ENCODE results near the gene TENT4B. TPM values are rescaled to one million over a fixed set of nuclear protein-coding genes. Genes with fewer than 3 reads are reported as not detected.

The TENT4B gene
- total RNA-seq, 1 donor from 2014 or later: 7.1 TPM

DNA sequence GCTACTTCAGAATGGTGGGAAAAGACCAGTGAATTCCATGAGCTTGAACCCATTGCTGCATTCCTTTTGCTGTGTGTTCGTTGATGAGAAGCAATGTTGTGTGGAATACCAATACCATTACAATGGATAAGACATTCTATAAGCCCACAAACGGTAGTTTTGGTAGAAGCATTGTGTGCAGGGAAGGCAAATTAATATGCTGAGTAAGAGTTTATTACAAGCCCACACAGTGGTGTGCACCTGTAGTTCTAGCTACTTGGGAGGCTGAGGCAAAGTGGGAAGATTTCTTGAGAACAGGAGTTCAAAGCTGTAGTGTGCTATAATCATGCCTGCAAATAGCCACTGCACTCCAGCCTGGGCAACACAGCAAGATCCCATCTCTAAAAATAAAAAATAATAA is 19.9 kb upstream of the TENT4B start:
- Mint-ChIP-seq H3K27me3 (ENCODE audit: unreplicated experiment) (no peaks in the 10 kb centered on the region), H3K36me3 (ENCODE audit: low read depth, unreplicated experiment) (no peaks in the 10 kb centered on the region), H3K4me1 (ENCODE audit: unreplicated experiment) (no peaks in the 10 kb centered on the region), H3K4me3 (ENCODE audit: unreplicated experiment) (no peak overlapping the region), H3K9me3 (ENCODE audit: unreplicated experiment) (no peaks in the 10 kb centered on the region), H3K27ac (ENCODE audit: unreplicated experiment) (no peak overlapping the region)
- no peak for DNase-seq (ENCODE audit: low spot score)
- no peak for TF ChIP-seq CTCF (IDR thresholded peaks at IDR 0.05; ENCODE audit: unreplicated experiment)

DNA sequence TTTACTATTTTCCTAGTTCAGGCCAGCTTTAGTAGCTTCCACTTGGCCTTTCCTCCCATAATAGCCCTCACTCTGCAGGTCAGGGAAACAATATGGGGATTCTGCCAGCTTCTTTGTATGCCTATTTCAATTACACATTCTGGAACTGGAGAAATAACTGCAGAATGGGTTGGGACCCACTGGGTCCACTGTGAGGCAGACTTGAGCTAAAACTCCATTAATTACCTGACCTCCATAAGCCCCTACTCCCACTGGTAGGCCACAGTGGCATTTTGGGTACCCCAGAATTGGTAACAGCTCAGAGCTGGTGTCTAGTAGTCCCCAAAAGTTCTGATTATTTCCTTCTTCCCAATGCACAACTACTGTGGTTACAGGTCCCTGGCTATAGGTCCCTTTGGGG is 16.7 kb upstream of the TENT4B start:
- no peak overlapping the region for H3K4me3 Mint-ChIP-seq (ENCODE audit: unreplicated experiment)
- H3K27ac Mint-ChIP-seq (ENCODE audit: unreplicated experiment): no peak overlapping the region
- TF ChIP-seq CTCF (IDR thresholded peaks at IDR 0.05; ENCODE audit: unreplicated experiment): no peak
- H3K27me3 Mint-ChIP-seq (ENCODE audit: unreplicated experiment): no peaks in the 10 kb centered on the region
- no peaks in the 10 kb centered on the region for H3K9me3 Mint-ChIP-seq (ENCODE audit: unreplicated experiment)
- H3K36me3 Mint-ChIP-seq (ENCODE audit: low read depth, unreplicated experiment): no peaks in the 10 kb centered on the region
- H3K4me1 Mint-ChIP-seq (ENCODE audit: unreplicated experiment): no peaks in the 10 kb centered on the region
- no peak for DNase-seq (ENCODE audit: low spot score)

- Mint-ChIP-seq H3K4me1 (ENCODE audit: unreplicated experiment) (no peaks in the 10 kb centered on the region), H3K36me3 (ENCODE audit: low read depth, unreplicated experiment) (no peaks in the 10 kb centered on the region), H3K27ac (ENCODE audit: unreplicated experiment) (no peak overlapping the region), H3K9me3 (ENCODE audit: unreplicated experiment) (no peaks in the 10 kb centered on the region), H3K27me3 (ENCODE audit: unreplicated experiment) (no peaks in the 10 kb centered on the region), H3K4me3 (ENCODE audit: unreplicated experiment) (no peak overlapping the region)
- TF ChIP-seq CTCF (IDR thresholded peaks at IDR 0.05; ENCODE audit: unreplicated experiment): no peak
- DNase-seq (ENCODE audit: low spot score): no peak
Measured at GRCh38 chr16:50137268-50137667, 15.8 kb upstream of the TENT4B start.

- H3K9me3 Mint-ChIP-seq (ENCODE audit: unreplicated experiment): no peaks in the 10 kb centered on the region
- H3K4me1 Mint-ChIP-seq (ENCODE audit: unreplicated experiment): no peaks in the 10 kb centered on the region
- TF ChIP-seq CTCF (IDR thresholded peaks at IDR 0.05; ENCODE audit: unreplicated experiment): no peak
- no peak overlapping the region for H3K27ac Mint-ChIP-seq (ENCODE audit: unreplicated experiment)
- no peak for DNase-seq (ENCODE audit: low spot score)
- no peak overlapping the region for H3K4me3 Mint-ChIP-seq (ENCODE audit: unreplicated experiment)
- no peaks in the 10 kb centered on the region for H3K36me3 Mint-ChIP-seq (ENCODE audit: low read depth, unreplicated experiment)
- H3K27me3 Mint-ChIP-seq (ENCODE audit: unreplicated experiment): no peaks in the 10 kb centered on the region
Measured at GRCh38 chr16:50139580-50139979, 13.5 kb upstream of the TENT4B start.

DNA sequence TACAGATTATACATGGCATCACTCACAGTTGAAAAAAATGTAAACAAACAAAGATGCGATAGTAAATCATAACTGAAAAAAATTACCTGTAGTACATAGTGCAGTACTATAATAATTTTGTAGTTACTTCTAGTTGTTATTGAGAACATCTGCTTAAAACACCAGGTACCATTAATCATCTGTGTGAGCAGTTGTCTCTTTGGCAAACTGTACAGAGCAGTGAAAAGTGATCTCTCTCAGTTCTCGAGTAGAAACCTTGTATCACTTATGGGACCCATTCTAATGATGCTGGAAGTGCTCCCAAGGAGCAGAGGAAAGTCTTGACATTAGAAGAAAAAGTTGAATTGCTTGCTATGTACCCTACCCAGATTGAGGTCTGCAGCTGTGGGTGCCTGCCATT is 8.9 kb upstream of the TENT4B start:
- H3K4me1 Mint-ChIP-seq (ENCODE audit: unreplicated experiment): no peaks in the 10 kb centered on the region
- DNase-seq (ENCODE audit: low spot score): no peak
- TF ChIP-seq CTCF (IDR thresholded peaks at IDR 0.05; ENCODE audit: unreplicated experiment): no peak
- H3K4me3 Mint-ChIP-seq (ENCODE audit: unreplicated experiment): no peak overlapping the region
- H3K27me3 Mint-ChIP-seq (ENCODE audit: unreplicated experiment): no peaks in the 10 kb centered on the region
- H3K36me3 Mint-ChIP-seq (ENCODE audit: low read depth, unreplicated experiment): no peaks in the 10 kb centered on the region
- no peak overlapping the region for H3K27ac Mint-ChIP-seq (ENCODE audit: unreplicated experiment)
- H3K9me3 Mint-ChIP-seq (ENCODE audit: unreplicated experiment): no peaks in the 10 kb centered on the region

Data from endothelial cell (in vitro differentiated cells).